Endothelial cell of umbilical vein (primary cell): ENCODE results near the gene MED13. TPM values are rescaled to one million over a fixed set of nuclear protein-coding genes. Genes with fewer than 3 reads are reported as not detected.

Source experiments
- BruUV-seq: library from RNA; stranded (reverse); fragments of 400-500 nt; replicated peaks from 2 replicates; lab custom pipeline; 2021; lab: Mats Ljungman, UMichigan
- CTCF ChIA-PET: fragments of 300-600, 350-600 bp; sonication (Branson Sonifier 250); formaldehyde crosslinking; loops from one replicate; lab custom pipeline; 2021; ENCODE audit warnings: antibody characterized with exemption, inconsistent platforms; lab: Charles Lee
- POLR2A ChIA-PET: fragments of 300-600, 350-600 bp; sonication (Branson Sonifier 250); formaldehyde crosslinking; loops from one replicate; lab custom pipeline; 2021; ENCODE audit warnings: antibody characterized with exemption, inconsistent platforms; lab: Charles Lee
- DNase-seq: peaks from one replicate; pipeline ENCODE4 v3.0.0-alpha.2; 2011; ENCODE audit warnings: low read depth, low spot score
- FAIRE-seq: peaks from 2 replicates; lab custom pipeline; 2011; peaks lifted over from hg19 to GRCh38; lab: Jason Lieb, UNC
- H2AFZ ChIP-seq: 2 replicates; pipeline ENCODE4 v1.6.0; 2012; ENCODE audit warnings: low read depth, low read length, control low read depth, inconsistent platforms
- H3K27ac ChIP-seq: 2 replicates; pipeline ENCODE4 v1.5.1; 2011; ENCODE audit warnings: low read depth, mild to moderate bottlenecking, control low read depth, low read length, moderate library complexity; ENCODE audit not compliant: insufficient read depth
- H3K27me3 ChIP-seq, 2 experiments: 2 replicates each; pipeline versions ENCODE4 v1.6.0 to v1.6.1; 2011; ENCODE audit warnings: low read length in 2 of 2, mixed read lengths in 1 of 2; ENCODE audit not compliant: control insufficient read depth in 2 of 2, insufficient read depth in 2 of 2
- H3K36me3 ChIP-seq, 2 experiments: 2 replicates in 1 of 2; 3 replicates in 1 of 2; pipeline ENCODE4 v1.5.1; 2011; ENCODE audit warnings: low read length in 2 of 2, mild to moderate bottlenecking in 1 of 2, moderate library complexity in 1 of 2; ENCODE audit not compliant: control insufficient read depth in 2 of 2, insufficient read depth in 2 of 2; ENCODE audit errors: extremely low read depth in 1 of 2
- H3K4me1 ChIP-seq: 3 replicates; pipeline ENCODE4 v1.5.1; 2011; ENCODE audit warnings: mild to moderate bottlenecking, low read length; ENCODE audit not compliant: control insufficient read depth, insufficient read depth; ENCODE audit errors: extremely low read depth
- H3K4me2 ChIP-seq: 2 replicates; pipeline ENCODE4 v1.6.1; 2011; ENCODE audit warnings: low read length, control low read depth, mixed read lengths; ENCODE audit not compliant: insufficient read depth
- H3K4me3 ChIP-seq, 3 experiments: fragments of 200-600 bp in 1 of 3; sonication (generic), shearing (Covaris generic) in 1 of 3; replicated peaks in 1 of 3; 2 replicates each; pipeline ENCODE4 v1.5.1; 2011 to 2016; ENCODE audit warnings: control low read depth in 3 of 3, low read length in 3 of 3, mild to moderate bottlenecking in 2 of 3, inconsistent platforms in 1 of 3, low read depth in 1 of 3, moderate library complexity in 1 of 3; ENCODE audit not compliant: insufficient read depth in 1 of 3
- H3K79me2 ChIP-seq: 2 replicates; pipeline ENCODE4 v1.6.0; 2012; ENCODE audit warnings: low read length, inconsistent platforms; ENCODE audit not compliant: control insufficient read depth, insufficient read depth
- H3K9ac ChIP-seq: replicated peaks from 2 replicates; pipeline ENCODE3; 2011; ENCODE audit warnings: low read length, control low read depth; ENCODE audit not compliant: insufficient read depth; ENCODE audit errors: extremely low read depth
- H3K9me1 ChIP-seq: replicated peaks from 3 replicates; pipeline ENCODE4 v1.6.0; 2011; ENCODE audit warnings: mild to moderate bottlenecking, low read length; ENCODE audit not compliant: control insufficient read depth, insufficient read depth; ENCODE audit errors: extremely low read depth
- H3K9me3 ChIP-seq: replicated peaks from 2 replicates; pipeline ENCODE4 v1.5.1; 2012; ENCODE audit warnings: low read length, inconsistent platforms; ENCODE audit not compliant: control insufficient read depth, insufficient read depth
- H4K20me1 ChIP-seq: replicated peaks from 2 replicates; pipeline ENCODE3; 2011; ENCODE audit warnings: mild to moderate bottlenecking, low read length; ENCODE audit not compliant: control insufficient read depth, insufficient read depth; ENCODE audit errors: extremely low read depth
- CTCF ChIP-seq, 2 donors: IDR thresholded peaks; 1 replicate in 1 of 2; 2 replicates in 1 of 2; pipeline ENCODE4 v1.5.1; 2011; ENCODE audit warnings: low read length in 2 of 2, mild to moderate bottlenecking in 2 of 2, moderate library complexity in 2 of 2, control low read depth in 1 of 2, inconsistent platforms in 1 of 2, low read depth in 1 of 2; ENCODE audit not compliant: insufficient read depth in 1 of 2; ENCODE audit errors: extremely low read depth in 1 of 2
- FOS ChIP-seq: IDR thresholded peaks from 2 replicates; pipeline ENCODE4 v1.6.1; 2011; ENCODE audit warnings: mild to moderate bottlenecking, low read length, moderate library complexity, borderline replicate concordance; ENCODE audit not compliant: insufficient read depth
- GATA2 ChIP-seq: IDR thresholded peaks from 2 replicates; pipeline ENCODE4 v1.7.0; 2011; ENCODE audit warnings: low read depth, mild to moderate bottlenecking, moderate library complexity, mixed read lengths, low read length; ENCODE audit not compliant: insufficient read length, insufficient read depth
- JUN ChIP-seq: IDR thresholded peaks from 2 replicates; pipeline ENCODE4 v1.6.1; 2011; ENCODE audit warnings: borderline replicate concordance, low read depth; ENCODE audit not compliant: insufficient read length, insufficient read depth
- MAX ChIP-seq: IDR thresholded peaks from 2 replicates; pipeline ENCODE4 v1.6.1; 2011; ENCODE audit not compliant: insufficient read depth, insufficient read length
- MYC ChIP-seq: IDR thresholded peaks from one replicate; pipeline ENCODE4 v1.6.1; 2011; ENCODE audit warnings: mild to moderate bottlenecking, low read depth, low read length
- POLR2A ChIP-seq: IDR thresholded peaks from 2 replicates; pipeline ENCODE4 v1.6.1; 2012; ENCODE audit warnings: low read depth, mild to moderate bottlenecking, control low read depth, low read length
- dilution Hi-C: fragments of 300-500 bp; cut with MboI; formaldehyde crosslinking; loops from one replicate; pipeline ENCODE4 v1.15.0; 2019; ENCODE audit warnings: low sequenced_read_pairs; ENCODE audit not compliant: extremely low pct_ligation_motif_present
- intact Hi-C: fragments of 100-400 bp; cut with micrococcal nuclease; formaldehyde crosslinking; loops from one replicate; pipeline ENCODE4 v1.10.0; 2022
- polyA plus RNA-seq, 4 experiments: library from polyadenylated mRNA; depleted of rRNA in 3 of 4; stranded (reverse) in 3 of 4; unstranded in 1 of 4; fragments of >200 nt; gene quantifications; 2 replicates each; pipeline versions ENCODE4 v1.2.1 to v1.2.3, GENCODE V29; 2011 to 2012; ENCODE audit warnings: missing spikeins in 1 of 4
- total RNA-seq: library from RNA; stranded (reverse); gene quantifications from 2 replicates; pipeline ENCODE4 v1.2.3, GENCODE V29; 2021

MED13 gene
- total and polyA plus RNA-seq, 2 donors (not counting 3 experiments of a cell fraction or from before 2014, with no cell fraction given), result 11.6 to 49.6 TPM

DNA sequence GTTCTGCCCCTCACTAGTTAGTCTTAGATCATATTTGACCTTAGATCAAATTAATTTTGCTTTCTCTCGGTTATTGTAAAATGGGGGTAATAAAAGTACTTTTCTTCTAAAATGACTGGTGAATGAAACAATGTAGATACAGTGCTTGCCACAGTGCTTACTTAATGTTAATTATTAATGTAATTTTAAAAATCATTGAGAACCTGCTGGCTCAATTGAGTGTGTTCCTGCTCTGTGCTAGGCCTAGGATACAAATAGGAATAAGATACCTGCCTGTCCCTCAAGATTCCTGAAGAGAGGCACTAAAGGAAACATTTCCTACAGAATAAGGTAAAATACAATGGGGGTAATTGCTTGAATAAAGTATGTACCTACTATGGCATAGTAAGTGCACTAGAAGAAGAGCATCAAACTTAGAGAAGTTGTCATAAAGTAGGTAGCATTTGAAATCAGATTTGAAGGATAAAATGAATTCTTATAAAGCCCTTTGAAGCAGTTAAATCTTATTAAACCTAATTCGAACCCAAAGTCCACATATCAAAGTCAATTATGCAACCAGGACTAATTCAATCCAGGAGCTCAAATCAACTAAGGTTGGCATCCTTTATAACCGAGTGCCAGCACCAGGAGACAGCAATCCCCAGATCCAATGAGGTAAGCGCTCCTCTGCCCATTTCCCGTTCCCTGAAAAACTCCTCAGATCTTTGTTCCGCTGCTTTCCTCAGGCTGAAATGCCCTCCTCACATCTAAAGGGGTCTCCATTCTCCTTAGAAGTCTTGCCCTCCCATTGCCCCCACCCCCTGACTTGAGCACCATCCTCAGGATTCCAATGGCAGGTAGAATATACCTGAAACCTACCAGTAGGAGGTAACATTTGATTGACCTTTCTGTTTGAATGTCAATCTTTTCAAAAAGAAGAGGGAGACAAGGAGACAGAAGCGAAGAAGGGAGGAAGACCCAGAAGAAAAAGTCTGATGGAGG lies 2.4 kb upstream of the MED13 start:
- Histone ChIP-seq H3K27ac (no peak overlapping the region), H3K9ac (no peak overlapping the region), H3K79me2 (peaks cover 31% of the 10 kb centered on the region), H3K9me3 (no peaks in the 10 kb centered on the region), H4K20me1 (peaks cover 17% of the 10 kb centered on the region), H3K9me1 (peaks cover 2% of the 10 kb centered on the region), H3K36me3 (no peaks in the 10 kb centered on the region), H3K4me1 (peaks cover 10% of the 10 kb centered on the region), H2AFZ (no peak overlapping the region), H3K4me2 (no peak overlapping the region), H3K27me3 (no peaks in the 10 kb centered on the region), H3K4me3 (no peak overlapping the region)
- CTCF ChIA-PET, result no interaction called here
- intact Hi-C loops, result loop anchor here (2.0 to 10.0 kb wide), 2 partner anchors 141 to 157 kb away; partner anchors contain the start of gene INTS2
- dilution Hi-C loops, result no loop called here
- TF ChIP-seq POLR2A (no peak), JUN (no peak), GATA2 (no peak), FOS (no peak), CTCF (IDR thresholded peaks at IDR 0.05; ENCODE audit: extremely low read depth in 1 of 2, insufficient read depth in 1 of 2, low read depth in 1 of 2, low read length in 2 of 2) (no peak), MYC (no peak), MAX (no peak)
- FAIRE-seq (no peak), DNase-seq (no peak)
- no TSS peak for BruUV-seq
- POLR2A ChIA-PET, result no interaction called here
